IMR-90 (cell line): ENCODE results near the gene FCN1. TPM values are rescaled to one million over a fixed set of nuclear protein-coding genes. Genes with fewer than 3 reads are reported as not detected.

Source experiments
- ATAC-seq: fragments of 200-7000 bp; cut with Tn5 transposase; 2 replicates; pipeline ENCODE4 v1.9.1; 2020; ENCODE audit warnings: low read depth, mild to moderate bottlenecking, moderate library complexity
- BruUV-seq: library from RNA; stranded (reverse); fragments of 400-500 nt; replicated peaks from 2 replicates; lab custom pipeline; 2021; lab: Mats Ljungman, UMichigan
- CTCF ChIA-PET: fragments of 300-600 bp; formaldehyde crosslinking; extraction: SDS; loops from one replicate; lab custom pipeline; 2021; ENCODE audit warnings: antibody characterized with exemption; lab: Yijun Ruan, JAX
- POLR2A ChIA-PET: fragments of 300-600 bp; sonication (Branson Sonifier 250); formaldehyde crosslinking; loops from one replicate; lab custom pipeline; 2022; ENCODE audit warnings: antibody characterized with exemption; ENCODE audit not compliant: unreplicated experiment; lab: Charles Lee
- DNase-seq: peaks from one replicate; pipeline ENCODE4 v3.0.0; 2013
- H2AFZ ChIP-seq: replicated peaks from 2 replicates; pipeline ENCODE3; 2013; ENCODE audit warnings: low read length, mild to moderate bottlenecking; ENCODE audit not compliant: poor library complexity
- H2AK5ac ChIP-seq: 2 replicates; pipeline ENCODE4 v1.6.1; 2013; ENCODE audit warnings: low read depth, low read length, inconsistent platforms
- H2AK9ac ChIP-seq: replicated peaks from 2 replicates; pipeline ENCODE3; 2013; ENCODE audit warnings: mild to moderate bottlenecking, low read depth, low read length, moderate library complexity; ENCODE audit not compliant: poor library complexity
- H2BK120ac ChIP-seq: 2 replicates; pipeline ENCODE4 v1.6.1; 2013; ENCODE audit warnings: low read depth, low read length, inconsistent platforms
- H2BK15ac ChIP-seq: 3 replicates; pipeline ENCODE4 v1.6.1; 2013; ENCODE audit warnings: low read depth, low read length, inconsistent platforms
- H2BK20ac ChIP-seq: 2 replicates; pipeline ENCODE4 v1.6.1; 2013; ENCODE audit warnings: low read depth, mild to moderate bottlenecking, inconsistent platforms, low read length, moderate library complexity
- H2BK5ac ChIP-seq: 2 replicates; pipeline ENCODE4 v1.6.1; 2013; ENCODE audit warnings: mild to moderate bottlenecking, low read depth, low read length, inconsistent platforms; ENCODE audit not compliant: poor library complexity, severe bottlenecking
- H3K14ac ChIP-seq: replicated peaks from 2 replicates; pipeline ENCODE4 v1.6.1; 2013; ENCODE audit warnings: low read depth, low read length, inconsistent platforms
- H3K18ac ChIP-seq: 2 replicates; pipeline ENCODE4 v1.6.1; 2013; ENCODE audit warnings: low read depth, low read length, control low read depth
- H3K23ac ChIP-seq: 2 replicates; pipeline ENCODE4 v1.6.1; 2013; ENCODE audit warnings: low read depth, low read length, inconsistent platforms
- H3K27ac ChIP-seq: 2 replicates; pipeline ENCODE4 v1.5.1; 2013; ENCODE audit warnings: mild to moderate bottlenecking, control low read depth, low read length; ENCODE audit not compliant: insufficient read depth
- H3K27me3 ChIP-seq: 2 replicates; pipeline ENCODE4 v1.6.1; 2013; ENCODE audit warnings: low read length; ENCODE audit not compliant: control insufficient read depth, insufficient read depth
- H3K36me3 ChIP-seq: 2 replicates; pipeline ENCODE4 v1.6.1; 2013; ENCODE audit warnings: low read length, mixed read lengths; ENCODE audit not compliant: control insufficient read depth, insufficient read depth
- H3K4ac ChIP-seq: 2 replicates; pipeline ENCODE4 v1.6.1; 2013; ENCODE audit warnings: low read depth, low read length, inconsistent platforms
- H3K4me1 ChIP-seq: 2 replicates; pipeline ENCODE4 v1.6.1; 2013; ENCODE audit warnings: low read length, mixed read lengths; ENCODE audit not compliant: control insufficient read depth, insufficient read depth
- H3K4me2 ChIP-seq: 2 replicates; pipeline ENCODE4 v1.6.1; 2013; ENCODE audit warnings: low read depth, mild to moderate bottlenecking, control low read depth, low read length, moderate library complexity
- H3K4me3 ChIP-seq: 2 replicates; pipeline ENCODE4 v1.5.1; 2013; ENCODE audit warnings: low read depth, mild to moderate bottlenecking, control low read depth, low read length, moderate library complexity; ENCODE audit not compliant: insufficient read depth
- H3K56ac ChIP-seq: 2 replicates; pipeline ENCODE4 v1.6.1; 2013; ENCODE audit warnings: low read length, inconsistent platforms; ENCODE audit not compliant: insufficient read depth; ENCODE audit errors: extremely low read depth
- H3K79me1 ChIP-seq, 2 experiments: 2 replicates each; pipeline ENCODE4 v1.6.1; 2013; ENCODE audit warnings: low read length in 2 of 2, inconsistent platforms in 1 of 2, low read depth in 1 of 2
- H3K9ac ChIP-seq: 2 replicates; pipeline ENCODE4 v1.6.1; 2013; ENCODE audit warnings: low read depth, low read length, control low read depth
- H3K9me1 ChIP-seq: 2 replicates; pipeline ENCODE4 v1.6.1; 2013; ENCODE audit warnings: low read length, inconsistent platforms; ENCODE audit not compliant: insufficient read depth
- H3K9me3 ChIP-seq: 2 replicates; pipeline ENCODE4 v1.6.1; 2013; ENCODE audit warnings: low read length; ENCODE audit not compliant: control insufficient read depth, insufficient read depth
- H4K20me1 ChIP-seq: 2 replicates; pipeline ENCODE4 v1.6.1; 2013; ENCODE audit warnings: low read length, inconsistent platforms; ENCODE audit not compliant: insufficient read depth
- H4K5ac ChIP-seq: 2 replicates; pipeline ENCODE4 v1.6.1; 2013; ENCODE audit warnings: mild to moderate bottlenecking, low read depth, low read length, control low read depth
- H4K8ac ChIP-seq, 2 experiments: 2 replicates each; pipeline ENCODE4 v1.6.1; 2013; ENCODE audit warnings: low read depth in 2 of 2, low read length in 2 of 2, control low read depth in 1 of 2, inconsistent platforms in 1 of 2
- H4K91ac ChIP-seq: 2 replicates; pipeline ENCODE4 v1.6.1; 2013; ENCODE audit warnings: low read depth, low read length, inconsistent platforms; ENCODE audit not compliant: insufficient read depth
- BHLHE40 ChIP-seq: fragments of 150-350 bp; IDR thresholded peaks from 2 replicates; pipeline ENCODE4 v1.6.1; 2016; ENCODE audit warnings: mild to moderate bottlenecking, low read depth, low read length
- CEBPB ChIP-seq: IDR thresholded peaks from 2 replicates; pipeline ENCODE4 v1.6.1; 2012; ENCODE audit warnings: low read depth, low read length, improper control_type of control experiment
- CHD1 ChIP-seq: IDR thresholded peaks from 2 replicates; pipeline ENCODE4 v1.6.1; 2012; ENCODE audit warnings: low read depth, low read length, improper control_type of control experiment
- FOS ChIP-seq: fragments of 150-350 bp; IDR thresholded peaks from 2 replicates; pipeline ENCODE4 v1.6.1; 2016; ENCODE audit warnings: low read depth, low read length
- MAFK ChIP-seq: IDR thresholded peaks from 2 replicates; pipeline ENCODE4 v1.6.1; 2012; ENCODE audit warnings: low read depth, low read length, improper control_type of control experiment
- MAZ ChIP-seq: IDR thresholded peaks from 2 replicates; pipeline ENCODE4 v1.6.1; 2012; ENCODE audit warnings: low read depth, mild to moderate bottlenecking, low read length, improper control_type of control experiment, moderate library complexity, borderline replicate concordance
- MXI1 ChIP-seq: IDR thresholded peaks from 2 replicates; pipeline ENCODE4 v1.6.1; 2012; ENCODE audit warnings: low read depth, mild to moderate bottlenecking, low read length, moderate library complexity, borderline replicate concordance
- NFE2L2 ChIP-seq: fragments of 150-350 bp; IDR thresholded peaks from 2 replicates; pipeline ENCODE4 v1.6.1; 2016; ENCODE audit warnings: low read depth, mild to moderate bottlenecking, low read length
- POLR2A ChIP-seq: IDR thresholded peaks from 2 replicates; pipeline ENCODE4 v1.6.1; 2012; ENCODE audit warnings: mild to moderate bottlenecking, low read depth, low read length
- RCOR1 ChIP-seq: IDR thresholded peaks from 2 replicates; pipeline ENCODE4 v1.6.1; 2012; ENCODE audit warnings: mild to moderate bottlenecking, low read length, improper control_type of control experiment; ENCODE audit not compliant: insufficient replicate concordance
- RFX5 ChIP-seq: IDR thresholded peaks from 2 replicates; pipeline ENCODE4 v1.8.0; 2012; ENCODE audit warnings: low read depth, mild to moderate bottlenecking, low read length, moderate library complexity
- SMC3 ChIP-seq: fragments of 150-350 bp; IDR thresholded peaks from 2 replicates; pipeline ENCODE4 v1.6.1; 2016; ENCODE audit warnings: low read depth, mild to moderate bottlenecking, antibody characterized with exemption, low read length, moderate library complexity
- WGBS, 2 experiments: methylation state at CpG; one replicate each; pipeline versions ENCODE4 v1.1.5 to v1.1.7; 2013; ENCODE audit warnings: missing lambda C conversion rate in 2 of 2; ENCODE audit not compliant: insufficient read length in 1 of 2; ENCODE audit errors: extremely low coverage in 2 of 2; 5-methylcytosine and 5-hydroxymethylcytosine counted together
- dilution Hi-C: fragments of 300-500 bp; cut with HindIII; formaldehyde crosslinking; loops from one replicate; pipeline ENCODE4 v1.14.3; 2018; ENCODE audit warnings: low sequenced_read_pairs; ENCODE audit not compliant: unreplicated experiment
- in situ Hi-C: fragments of 300-500 bp; cut with MboI; formaldehyde crosslinking; loops from 3 replicates; pipeline ENCODE4 v1.14.3; 2019; ENCODE audit warnings: low sequenced_read_pairs, inconsistent platforms, mixed read lengths
- intact Hi-C: fragments of 100-400 bp; cut with micrococcal nuclease; formaldehyde crosslinking; loops from 2 replicates; pipeline ENCODE4 v1.10.0; 2022
- polyA plus RNA-seq, 3 experiments: library from polyadenylated mRNA; depleted of rRNA; stranded (reverse); fragments of >200 nt; gene quantifications; 2 replicates each; pipeline ENCODE4 v1.2.3, GENCODE V29; 2012; ENCODE audit warnings: low replicate concordance in 1 of 3
- total RNA-seq: library from RNA; depleted of rRNA; stranded (reverse); fragments of >200 nt; gene quantifications from 2 replicates; pipeline ENCODE4 v1.2.3, GENCODE V29; 2012
- TF ChIP-seq, protein P1 (sequence below): fragments of 150-350 bp; IDR thresholded peaks from 2 replicates; pipeline ENCODE4 v1.6.1; 2016; ENCODE audit warnings: low read depth, mild to moderate bottlenecking, low read length, moderate library complexity, borderline replicate concordance
- TF ChIP-seq, protein P2 (sequence below): conservative IDR thresholded peaks from 2 replicates; pipeline ENCODE4 v1.5.1; 2012; ENCODE audit warnings: mild to moderate bottlenecking, low read depth, low read length, improper control_type of control experiment
- TF ChIP-seq, protein P3 (sequence below): fragments of 150-350 bp; IDR thresholded peaks from 2 replicates; pipeline ENCODE4 v1.6.1; 2017; ENCODE audit warnings: mild to moderate bottlenecking, antibody characterized with exemption, low read length, low read depth

Gene FCN1
- total and polyA plus RNA-seq, 2 of the 4 experiments (the other 2 are of a cell fraction) = not detected

DNA sequence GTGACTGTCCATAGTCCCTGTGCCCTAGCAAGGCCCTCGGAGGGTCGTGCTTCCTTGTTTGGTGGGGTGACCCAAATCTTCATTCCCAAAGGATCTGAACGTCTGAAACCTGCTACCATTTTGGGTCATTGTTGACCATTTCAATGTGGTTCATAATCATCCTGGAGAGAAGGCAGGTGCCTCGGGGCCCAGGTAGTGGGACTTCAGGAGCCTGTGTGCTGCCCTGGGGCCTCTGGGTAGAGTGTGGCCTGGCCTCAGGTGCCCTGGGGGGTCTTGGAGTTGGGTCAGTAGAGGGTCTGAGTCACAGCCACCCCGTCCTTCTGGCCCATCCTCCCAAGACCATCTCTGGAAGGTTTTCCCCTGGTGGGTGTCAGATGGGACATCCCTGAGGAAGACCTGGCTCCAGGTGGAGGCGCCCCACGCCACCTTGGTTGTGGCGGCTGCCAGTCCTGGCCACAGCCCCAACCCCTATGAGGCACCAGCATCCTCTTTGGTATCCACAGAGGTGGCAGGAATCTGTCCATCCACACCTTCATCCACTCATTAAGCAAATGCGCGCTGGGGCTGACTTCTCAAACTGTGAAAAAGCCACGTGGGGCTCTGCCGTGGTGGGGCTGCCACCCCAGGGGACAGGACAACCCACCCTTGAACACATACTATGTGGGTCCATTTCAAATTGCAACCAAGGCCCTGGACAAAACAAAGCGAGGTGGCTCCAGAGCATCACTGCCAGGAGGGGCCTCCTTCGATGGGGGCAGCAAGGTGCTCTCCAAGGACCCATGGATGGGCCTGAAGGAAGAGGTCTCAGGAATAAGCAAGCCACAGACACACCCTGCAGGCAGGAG is 41.6 kb upstream of the FCN1 start:
- no peak overlapping the region for H4K8ac ChIP-seq
- H3K4me3 ChIP-seq = no peak overlapping the region
- dilution Hi-C loops (no loop called here), intact Hi-C loops (no loop called here), in situ Hi-C loops (no loop called here)
- no peak overlapping the region for H4K5ac ChIP-seq
- H4K91ac ChIP-seq = no peak overlapping the region
- H3K18ac ChIP-seq = no peak overlapping the region
- ATAC-seq = no peak
- no peaks in the 10 kb centered on the region for H3K36me3 ChIP-seq
- ChIA-PET CTCF (no interaction called here), POLR2A (no interaction called here)
- H3K27me3 ChIP-seq = peaks cover 2% of the 10 kb centered on the region; the same call in 1 of the 2 replicates
- no peak overlapping the region for H2AK9ac ChIP-seq
- H3K23ac ChIP-seq = no peak overlapping the region
- H3K9me3 ChIP-seq = no peaks in the 10 kb centered on the region
- no peak overlapping the region for H3K9ac ChIP-seq
- H3K4me1 ChIP-seq = no peaks in the 10 kb centered on the region
- H3K4me2 ChIP-seq = no peak overlapping the region
- no peak overlapping the region for H3K27ac ChIP-seq
- no peak overlapping the region for H2BK5ac ChIP-seq
- H3K56ac ChIP-seq = no peak overlapping the region
- H2BK15ac ChIP-seq = no peak overlapping the region
- 69% methylated on average over 3 of the region's 14 CpGs; no CpG with 5 or more reads in 1 of the 2 experiments for WGBS, 2 experiments
- H3K79me1 ChIP-seq = no peaks in the 10 kb centered on the region
- H2BK120ac ChIP-seq = no peak overlapping the region
- no peak overlapping the region for H2AFZ ChIP-seq
- DNase-seq = no peak
- no TSS peak for BruUV-seq
- no peaks in the 10 kb centered on the region for H3K9me1 ChIP-seq
- H2BK20ac ChIP-seq = no peak overlapping the region
- no peak overlapping the region for H3K4ac ChIP-seq
- H4K20me1 ChIP-seq = no peaks in the 10 kb centered on the region
- H3K14ac ChIP-seq = no peak overlapping the region
- no peak overlapping the region for H2AK5ac ChIP-seq
- TF ChIP-seq RCOR1 = no peak
- no peak for TF ChIP-seq FOS
- TF ChIP-seq MXI1 = no peak
- no peak for TF ChIP-seq CHD1
- TF ChIP-seq BHLHE40 = no peak
- TF ChIP-seq, protein P1, sequence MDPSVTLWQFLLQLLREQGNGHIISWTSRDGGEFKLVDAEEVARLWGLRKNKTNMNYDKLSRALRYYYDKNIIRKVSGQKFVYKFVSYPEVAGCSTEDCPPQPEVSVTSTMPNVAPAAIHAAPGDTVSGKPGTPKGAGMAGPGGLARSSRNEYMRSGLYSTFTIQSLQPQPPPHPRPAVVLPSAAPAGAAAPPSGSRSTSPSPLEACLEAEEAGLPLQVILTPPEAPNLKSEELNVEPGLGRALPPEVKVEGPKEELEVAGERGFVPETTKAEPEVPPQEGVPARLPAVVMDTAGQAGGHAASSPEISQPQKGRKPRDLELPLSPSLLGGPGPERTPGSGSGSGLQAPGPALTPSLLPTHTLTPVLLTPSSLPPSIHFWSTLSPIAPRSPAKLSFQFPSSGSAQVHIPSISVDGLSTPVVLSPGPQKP = no peak
- no peak for TF ChIP-seq POLR2A
- TF ChIP-seq MAFK = no peak
- TF ChIP-seq, protein P2, sequence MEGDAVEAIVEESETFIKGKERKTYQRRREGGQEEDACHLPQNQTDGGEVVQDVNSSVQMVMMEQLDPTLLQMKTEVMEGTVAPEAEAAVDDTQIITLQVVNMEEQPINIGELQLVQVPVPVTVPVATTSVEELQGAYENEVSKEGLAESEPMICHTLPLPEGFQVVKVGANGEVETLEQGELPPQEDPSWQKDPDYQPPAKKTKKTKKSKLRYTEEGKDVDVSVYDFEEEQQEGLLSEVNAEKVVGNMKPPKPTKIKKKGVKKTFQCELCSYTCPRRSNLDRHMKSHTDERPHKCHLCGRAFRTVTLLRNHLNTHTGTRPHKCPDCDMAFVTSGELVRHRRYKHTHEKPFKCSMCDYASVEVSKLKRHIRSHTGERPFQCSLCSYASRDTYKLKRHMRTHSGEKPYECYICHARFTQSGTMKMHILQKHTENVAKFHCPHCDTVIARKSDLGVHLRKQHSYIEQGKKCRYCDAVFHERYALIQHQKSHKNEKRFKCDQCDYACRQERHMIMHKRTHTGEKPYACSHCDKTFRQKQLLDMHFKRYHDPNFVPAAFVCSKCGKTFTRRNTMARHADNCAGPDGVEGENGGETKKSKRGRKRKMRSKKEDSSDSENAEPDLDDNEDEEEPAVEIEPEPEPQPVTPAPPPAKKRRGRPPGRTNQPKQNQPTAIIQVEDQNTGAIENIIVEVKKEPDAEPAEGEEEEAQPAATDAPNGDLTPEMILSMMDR = no peak
- no peak for TF ChIP-seq NFE2L2
- TF ChIP-seq CEBPB = no peak
- no peak for TF ChIP-seq RFX5
- TF ChIP-seq, protein P3, sequence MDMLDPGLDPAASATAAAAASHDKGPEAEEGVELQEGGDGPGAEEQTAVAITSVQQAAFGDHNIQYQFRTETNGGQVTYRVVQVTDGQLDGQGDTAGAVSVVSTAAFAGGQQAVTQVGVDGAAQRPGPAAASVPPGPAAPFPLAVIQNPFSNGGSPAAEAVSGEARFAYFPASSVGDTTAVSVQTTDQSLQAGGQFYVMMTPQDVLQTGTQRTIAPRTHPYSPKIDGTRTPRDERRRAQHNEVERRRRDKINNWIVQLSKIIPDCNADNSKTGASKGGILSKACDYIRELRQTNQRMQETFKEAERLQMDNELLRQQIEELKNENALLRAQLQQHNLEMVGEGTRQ = no peak
- TF ChIP-seq MAZ = no peak
- TF ChIP-seq SMC3 = no peak
